SK-N-SH treated with all-trans-retinoic acid at 6 μM for 48 hours (cell line): Measurements from ENCODE around the gene FCER1G.

Experiments used
- ATAC-seq: fragments of 200-7000 bp; cut with Tn5 transposase; 3 replicates; pipeline ENCODE4 v1.9.1; 2020; ENCODE audit warnings: mild to moderate bottlenecking, moderate library complexity
- ARNTL ChIP-seq: fragments of 450-650 bp; formaldehyde crosslinking; IDR thresholded peaks from 2 replicates; pipeline ENCODE4 v1.5.0; 2020; ENCODE audit warnings: low read depth, mild to moderate bottlenecking, moderate library complexity, borderline replicate concordance
- BACH2 ChIP-seq: fragments of 250-450 bp; sonication (Bioruptor Pico); IDR thresholded peaks from 2 replicates; pipeline ENCODE4 v1.9.0; 2021; ENCODE audit warnings: mild to moderate bottlenecking, borderline replicate concordance
- CSDC2 ChIP-seq: fragments of 250-450 bp; sonication (Bioruptor Pico); IDR thresholded peaks from 2 replicates; pipeline ENCODE4 v1.5.0; 2020; ENCODE audit warnings: mild to moderate bottlenecking, moderate library complexity
- CSRNP3 ChIP-seq: fragments of 250-450 bp; sonication (Bioruptor Pico); IDR thresholded peaks from 2 replicates; pipeline ENCODE4 v1.5.1; 2021; ENCODE audit warnings: mild to moderate bottlenecking, moderate library complexity
- ESRRG ChIP-seq: fragments of 250-450 bp; sonication (Bioruptor Pico); IDR thresholded peaks from 2 replicates; pipeline ENCODE4 v1.6.1; 2021; ENCODE audit warnings: mild to moderate bottlenecking
- GLIS3 ChIP-seq: fragments of 250-450 bp; sonication (Bioruptor Pico); IDR thresholded peaks from 2 replicates; pipeline ENCODE4 v1.5.0; 2020; ENCODE audit warnings: mild to moderate bottlenecking, moderate library complexity
- ISL1 ChIP-seq: fragments of 250-450 bp; sonication (Bioruptor Pico); IDR thresholded peaks from 2 replicates; pipeline ENCODE4 v2.1.2; 2022; ENCODE audit warnings: mild to moderate bottlenecking, moderate library complexity
- OSR1 ChIP-seq: fragments of 250-450 bp; sonication (Bioruptor Pico); IDR thresholded peaks from 2 replicates; pipeline ENCODE4 v1.8.0; 2022; ENCODE audit warnings: moderate library complexity, mild to moderate bottlenecking, inconsistent platforms
- PATZ1 ChIP-seq: fragments of 250-450 bp; sonication (Bioruptor Pico); IDR thresholded peaks from 2 replicates; pipeline ENCODE4 v1.8.0; 2020; ENCODE audit warnings: mild to moderate bottlenecking, moderate library complexity, borderline replicate concordance
- POU6F1 ChIP-seq: fragments of 250-450 bp; sonication (Bioruptor Pico); IDR thresholded peaks from 2 replicates; pipeline ENCODE4 v1.8.0; 2021; ENCODE audit warnings: low read depth, mild to moderate bottlenecking, moderate library complexity, borderline replicate concordance
- PPARA ChIP-seq: fragments of 250-450 bp; sonication (Bioruptor Pico); IDR thresholded peaks from 2 replicates; pipeline ENCODE4 v1.5.0; 2020; ENCODE audit warnings: mild to moderate bottlenecking, borderline replicate concordance
- RARB ChIP-seq: fragments of 250-450 bp; sonication (Bioruptor Pico); IDR thresholded peaks from 2 replicates; pipeline ENCODE4 v1.8.0; 2021; ENCODE audit warnings: mild to moderate bottlenecking, moderate library complexity
- TCF4 ChIP-seq: fragments of 250-450 bp; sonication (Bioruptor Pico); IDR thresholded peaks from 2 replicates; pipeline ENCODE4 v1.8.0; 2021; ENCODE audit warnings: mild to moderate bottlenecking, moderate library complexity, borderline replicate concordance
- TOX ChIP-seq: fragments of 250-450 bp; sonication (Bioruptor Pico); IDR thresholded peaks from 2 replicates; pipeline ENCODE4 v1.8.0; 2021; ENCODE audit warnings: mild to moderate bottlenecking, moderate library complexity, borderline replicate concordance
- TSHZ2 ChIP-seq: fragments of 250-450 bp; sonication (Bioruptor Pico); IDR thresholded peaks from 2 replicates; pipeline ENCODE4 v1.5.0; 2020; ENCODE audit warnings: mild to moderate bottlenecking, moderate library complexity
- ZNF565 ChIP-seq: fragments of 450-650 bp; formaldehyde crosslinking; conservative IDR thresholded peaks from 2 replicates; pipeline ENCODE4 v1.5.0; 2020; ENCODE audit warnings: low read depth, mild to moderate bottlenecking, moderate library complexity
- ZNF70 ChIP-seq: fragments of 450-650 bp; formaldehyde crosslinking; IDR thresholded peaks from 2 replicates; pipeline ENCODE4 v1.5.0; 2020; ENCODE audit warnings: mild to moderate bottlenecking, moderate library complexity
- ZNF8 ChIP-seq: fragments of 450-650 bp; formaldehyde crosslinking; IDR thresholded peaks from 2 replicates; pipeline ENCODE4 v1.5.0; 2020; ENCODE audit warnings: mild to moderate bottlenecking, moderate library complexity

FCER1G gene

GRCh38 chr1:161171191-161171590, 43.9 kb upstream of the FCER1G start:
- TF ChIP-seq ZNF70 (CRISPR knock-in tag) (no peak), ZNF8 (CRISPR knock-in tag) (no peak), GLIS3 (CRISPR knock-in tag) (no peak), TCF4 (CRISPR knock-in tag) (no peak)
- TF ChIP-seq, all 23 proteins: peak for 0
- no peak for ATAC-seq

GRCh38 chr1:161171696-161172095, 43.4 kb upstream of the FCER1G start:
- no peak for ATAC-seq
- TF ChIP-seq ZNF565 (CRISPR knock-in tag) (no peak), OSR1 (no peak), ZNF8 (CRISPR knock-in tag) (no peak), ESRRG (no peak), CSRNP3 (CRISPR knock-in tag) (no peak), PPARA (CRISPR knock-in tag) (no peak), BACH2 (CRISPR knock-in tag) (no peak), RARB (CRISPR knock-in tag) (no peak), ISL1 (CRISPR knock-in tag) (no peak), ARNTL (CRISPR knock-in tag) (no peak), CSDC2 (no peak)

- no peak for ATAC-seq
- TF ChIP-seq TCF4 (CRISPR knock-in tag) (no peak), POU6F1 (CRISPR knock-in tag) (no peak), OSR1 (no peak), TOX (no peak), BACH2 (CRISPR knock-in tag) (no peak), PATZ1 (CRISPR knock-in tag) (no peak), ZNF8 (CRISPR knock-in tag) (no peak), ARNTL (CRISPR knock-in tag) (no peak), ISL1 (CRISPR knock-in tag) (no peak), CSRNP3 (CRISPR knock-in tag) (no peak), PPARA (CRISPR knock-in tag) (no peak), GLIS3 (CRISPR knock-in tag) (no peak), ZNF565 (CRISPR knock-in tag) (no peak), TSHZ2 (CRISPR knock-in tag) (no peak)
- TF ChIP-seq, all 23 proteins: peak for 0
Measured at GRCh38 chr1:161172349-161172748, 42.7 kb upstream of the FCER1G start.
